Ishikawa (cell line): ENCODE data around the gene NCK2.

Experiments
- CEBPB ChIP-seq: IDR thresholded peaks from 2 replicates; pipeline ENCODE4 v1.6.1; 2012
- CREB1 ChIP-seq: IDR thresholded peaks from 2 replicates; pipeline ENCODE4 v1.6.1; 2012; ENCODE audit warnings: low read depth
- EGR1 ChIP-seq: IDR thresholded peaks from 2 replicates; pipeline ENCODE4 v1.6.1; 2012
- EP300 ChIP-seq: IDR thresholded peaks from 2 replicates; pipeline ENCODE4 v1.6.1; 2012; ENCODE audit warnings: borderline replicate concordance
- FOXM1 ChIP-seq: IDR thresholded peaks from 2 replicates; pipeline ENCODE4 v1.6.1; 2012; ENCODE audit warnings: low read depth, borderline replicate concordance
- MAX ChIP-seq: IDR thresholded peaks from 2 replicates; pipeline ENCODE4 v1.6.1; 2012
- NFIC ChIP-seq: IDR thresholded peaks from 2 replicates; pipeline ENCODE4 v1.6.1; 2012
- RAD21 ChIP-seq: IDR thresholded peaks from 2 replicates; pipeline ENCODE4 v1.6.1; 2012; ENCODE audit warnings: low read depth
- REST ChIP-seq: IDR thresholded peaks from 2 replicates; pipeline ENCODE4 v1.6.1; 2012; ENCODE audit warnings: low read depth, mild to moderate bottlenecking
- TAF1 ChIP-seq: IDR thresholded peaks from 2 replicates; pipeline ENCODE4 v1.6.1; 2012; ENCODE audit warnings: low read depth, mild to moderate bottlenecking
- TCF12 ChIP-seq: IDR thresholded peaks from 2 replicates; pipeline ENCODE4 v1.6.1; 2012; ENCODE audit warnings: low read depth
- TEAD4 ChIP-seq: IDR thresholded peaks from 2 replicates; pipeline ENCODE4 v1.6.1; 2012
- USF1 ChIP-seq: IDR thresholded peaks from 2 replicates; pipeline ENCODE4 v1.6.1; 2012
- YY1 ChIP-seq: IDR thresholded peaks from 2 replicates; pipeline ENCODE4 v1.6.1; 2012; ENCODE audit warnings: low read depth
- ZBTB7A ChIP-seq: IDR thresholded peaks from 2 replicates; pipeline ENCODE4 v1.6.1; 2012; ENCODE audit warnings: low read depth

NCK2 gene

GRCh38 chr2:105872830-105873229, 128.1 kb downstream of the NCK2 start:
- TF ChIP-seq CEBPB (no peak), YY1 (no peak), FOXM1 (no peak), RAD21 (no peak), MAX (no peak)

- TF ChIP-seq USF1 (no peak), EGR1 (no peak), CREB1 (no peak), ZBTB7A (no peak), TCF12 (no peak)
Measured at GRCh38 chr2:105873281-105873680, 128.6 kb downstream of the NCK2 start.

- TF ChIP-seq RAD21 (no peak), USF1 (no peak), YY1 (no peak), ZBTB7A (no peak), EP300 (no peak), REST (no peak), FOXM1 (no peak), TAF1 (no peak), TEAD4 (no peak), EGR1 (no peak), CREB1 (no peak), NFIC (no peak), TCF12 (no peak), CEBPB (no peak), MAX (no peak)
Measured at GRCh38 chr2:105873721-105874120, 129.0 kb downstream of the NCK2 start.

- TF ChIP-seq TEAD4 (no peak), EP300 (no peak), MAX (no peak), FOXM1 (no peak), CEBPB (no peak), TCF12 (no peak), REST (no peak), YY1 (no peak), EGR1 (no peak), RAD21 (no peak), ZBTB7A (no peak), USF1 (no peak), NFIC (no peak), TAF1 (no peak), CREB1 (no peak)
Measured at GRCh38 chr2:105874466-105874865, 129.8 kb downstream of the NCK2 start.

- TF ChIP-seq FOXM1 = no peak
- TF ChIP-seq CEBPB = no peak
- no peak for TF ChIP-seq TEAD4
- no peak for TF ChIP-seq EP300
- TF ChIP-seq CREB1 = no peak
- TF ChIP-seq ZBTB7A = no peak
- TF ChIP-seq USF1 = no peak
- TF ChIP-seq REST = no peak
- TF ChIP-seq MAX = no peak
- TF ChIP-seq YY1 = no peak
- TF ChIP-seq TCF12 = no peak
- TF ChIP-seq NFIC = no peak
- no peak for TF ChIP-seq EGR1
- no peak for TF ChIP-seq TAF1
- TF ChIP-seq RAD21 = no peak
Measured at GRCh38 chr2:105875241-105875640, 130.5 kb downstream of the NCK2 start.
